NB4 (cell line): ENCODE results near the gene UBXN6.

Experiments
- DNase-seq: peaks from one replicate; pipeline ENCODE4 v3.0.0; 2010; ENCODE audit warnings: low read depth
- H3K4me3 ChIP-seq: one replicate; pipeline ENCODE4 v1.5.1; 2011; ENCODE audit warnings: mild to moderate bottlenecking, low read depth, low read length, moderate library complexity
- MYC ChIP-seq: IDR thresholded peaks from 2 replicates; pipeline ENCODE4 v1.6.1; 2011; ENCODE audit warnings: low read depth, low read length
- POLR2A ChIP-seq: IDR thresholded peaks from 2 replicates; pipeline ENCODE4 v1.6.1; 2011; ENCODE audit warnings: mild to moderate bottlenecking; ENCODE audit not compliant: insufficient read length; ENCODE audit errors: extremely low read depth
- TF ChIP-seq, protein P1 (sequence below): IDR thresholded peaks from one replicate; pipeline ENCODE4 v1.5.1; 2012; ENCODE audit warnings: low read depth, low read length
- TF ChIP-seq, protein P2 (sequence below): IDR thresholded peaks from 2 replicates; pipeline ENCODE4 v1.6.1; 2011; ENCODE audit warnings: low read depth, low read length

UBXN6 gene, protein sequence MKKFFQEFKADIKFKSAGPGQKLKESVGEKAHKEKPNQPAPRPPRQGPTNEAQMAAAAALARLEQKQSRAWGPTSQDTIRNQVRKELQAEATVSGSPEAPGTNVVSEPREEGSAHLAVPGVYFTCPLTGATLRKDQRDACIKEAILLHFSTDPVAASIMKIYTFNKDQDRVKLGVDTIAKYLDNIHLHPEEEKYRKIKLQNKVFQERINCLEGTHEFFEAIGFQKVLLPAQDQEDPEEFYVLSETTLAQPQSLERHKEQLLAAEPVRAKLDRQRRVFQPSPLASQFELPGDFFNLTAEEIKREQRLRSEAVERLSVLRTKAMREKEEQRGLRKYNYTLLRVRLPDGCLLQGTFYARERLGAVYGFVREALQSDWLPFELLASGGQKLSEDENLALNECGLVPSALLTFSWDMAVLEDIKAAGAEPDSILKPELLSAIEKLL

DNA sequence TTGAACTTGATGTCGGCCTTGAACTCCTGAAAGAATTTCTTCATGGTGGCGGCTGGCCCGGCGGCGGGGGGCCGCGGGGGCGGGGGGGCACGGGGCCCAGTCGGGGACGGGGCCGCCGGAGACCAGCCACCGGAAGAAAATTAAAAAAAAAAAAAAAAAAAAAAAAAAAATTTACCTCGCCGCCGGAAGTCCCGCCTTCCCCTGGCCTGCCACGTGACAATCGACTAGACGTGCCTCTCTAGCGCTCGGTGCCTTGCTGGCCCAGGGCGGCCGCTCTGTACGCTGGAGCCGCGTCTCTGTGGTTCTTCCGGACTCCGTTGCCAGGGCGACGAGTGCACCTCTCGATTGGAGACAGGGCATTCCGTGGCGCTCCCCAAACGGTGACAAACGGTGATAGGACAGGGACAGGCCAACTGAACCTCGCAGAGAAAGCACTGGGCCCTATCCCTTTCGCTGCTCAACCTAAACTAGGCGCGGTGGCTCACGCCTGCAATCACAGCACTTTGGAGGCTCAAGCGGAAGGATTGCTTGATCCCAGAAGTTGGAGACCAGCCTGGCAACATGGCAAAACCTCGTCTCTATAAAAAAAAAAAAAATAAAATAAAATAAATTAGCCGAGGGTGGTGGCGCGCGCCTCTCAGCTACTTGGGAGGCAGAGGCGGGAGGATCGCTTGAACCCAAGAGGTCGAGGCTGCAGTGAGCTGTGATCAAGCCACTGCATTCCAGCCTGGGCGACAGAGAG, at the start of gene UBXN6:
Gene UBXN6 (minus strand): TSS at position 141 of the 742 bp plus-strand sequence. CDS start 97 bp downstream, at position 44.
- H3K4me3 ChIP-seq = peak within 1 kb of the TSS; percentile 69
- TF ChIP-seq, protein P1, sequence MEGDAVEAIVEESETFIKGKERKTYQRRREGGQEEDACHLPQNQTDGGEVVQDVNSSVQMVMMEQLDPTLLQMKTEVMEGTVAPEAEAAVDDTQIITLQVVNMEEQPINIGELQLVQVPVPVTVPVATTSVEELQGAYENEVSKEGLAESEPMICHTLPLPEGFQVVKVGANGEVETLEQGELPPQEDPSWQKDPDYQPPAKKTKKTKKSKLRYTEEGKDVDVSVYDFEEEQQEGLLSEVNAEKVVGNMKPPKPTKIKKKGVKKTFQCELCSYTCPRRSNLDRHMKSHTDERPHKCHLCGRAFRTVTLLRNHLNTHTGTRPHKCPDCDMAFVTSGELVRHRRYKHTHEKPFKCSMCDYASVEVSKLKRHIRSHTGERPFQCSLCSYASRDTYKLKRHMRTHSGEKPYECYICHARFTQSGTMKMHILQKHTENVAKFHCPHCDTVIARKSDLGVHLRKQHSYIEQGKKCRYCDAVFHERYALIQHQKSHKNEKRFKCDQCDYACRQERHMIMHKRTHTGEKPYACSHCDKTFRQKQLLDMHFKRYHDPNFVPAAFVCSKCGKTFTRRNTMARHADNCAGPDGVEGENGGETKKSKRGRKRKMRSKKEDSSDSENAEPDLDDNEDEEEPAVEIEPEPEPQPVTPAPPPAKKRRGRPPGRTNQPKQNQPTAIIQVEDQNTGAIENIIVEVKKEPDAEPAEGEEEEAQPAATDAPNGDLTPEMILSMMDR = no peak
- TF ChIP-seq, protein P2, sequence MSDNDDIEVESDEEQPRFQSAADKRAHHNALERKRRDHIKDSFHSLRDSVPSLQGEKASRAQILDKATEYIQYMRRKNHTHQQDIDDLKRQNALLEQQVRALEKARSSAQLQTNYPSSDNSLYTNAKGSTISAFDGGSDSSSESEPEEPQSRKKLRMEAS = peak; percentile 87
- peak; percentile 65 for TF ChIP-seq MYC
- DNase-seq = peak; percentile 95

DNA sequence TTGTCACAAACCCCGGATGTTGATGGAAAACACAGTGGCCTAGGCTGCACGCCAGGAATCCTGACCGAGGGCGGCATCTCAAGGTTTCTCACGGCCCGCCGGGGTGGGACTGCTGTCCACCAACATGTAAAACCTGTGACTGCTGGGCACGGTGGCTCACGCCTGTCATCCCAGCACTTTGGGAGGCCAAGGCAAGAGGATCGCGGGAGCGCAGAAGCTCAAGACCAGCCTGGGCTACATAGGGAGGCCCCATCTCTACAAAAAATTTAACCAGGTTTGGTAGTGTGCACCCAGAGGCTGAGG, 49.5 kb upstream of the UBXN6 start:
- TF ChIP-seq, protein P1 = no peak
- TF ChIP-seq MYC (no peak), POLR2A (no peak)
- TF ChIP-seq, protein P2 = no peak
- H3K4me3 ChIP-seq = no peak overlapping the region
- no peak for DNase-seq

DNA sequence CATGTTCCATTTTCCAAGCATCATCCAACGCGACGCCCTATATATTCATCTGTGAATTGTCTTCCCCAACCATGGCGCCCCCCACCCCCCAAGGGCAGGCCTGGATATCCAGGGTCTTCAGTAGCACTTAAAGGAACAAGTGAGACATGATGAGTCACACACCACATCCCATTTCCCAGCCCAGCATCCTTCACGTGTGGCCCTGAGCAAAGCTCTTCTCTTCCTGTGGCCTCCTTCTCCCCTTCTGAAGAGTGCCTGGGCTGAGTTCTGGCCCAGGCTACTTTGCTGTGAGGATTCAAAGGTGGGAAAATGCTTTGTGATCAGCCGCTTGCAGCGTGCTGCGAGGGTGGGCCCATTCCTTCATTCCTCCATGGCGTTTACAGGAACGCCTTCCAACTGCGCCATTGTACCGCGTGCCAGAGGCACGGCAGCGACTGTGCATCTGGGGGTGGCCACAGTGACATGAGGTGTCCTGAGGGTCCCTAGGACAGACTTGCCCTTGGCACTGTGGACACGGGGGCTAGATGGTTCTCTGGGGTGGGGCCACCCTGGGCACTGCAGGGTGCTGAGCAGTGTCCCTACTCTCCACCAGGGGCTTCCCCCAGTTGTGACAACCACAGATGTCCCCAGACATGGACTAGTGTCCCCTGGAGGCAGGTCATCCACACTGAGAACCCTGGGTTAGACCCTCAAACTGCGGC, 49.0 kb upstream of the UBXN6 start:
- TF ChIP-seq, protein P2 = no peak
- TF ChIP-seq POLR2A (no peak), MYC (no peak)
- TF ChIP-seq, protein P1 = no peak
- peak; percentile 73 for DNase-seq

DNA sequence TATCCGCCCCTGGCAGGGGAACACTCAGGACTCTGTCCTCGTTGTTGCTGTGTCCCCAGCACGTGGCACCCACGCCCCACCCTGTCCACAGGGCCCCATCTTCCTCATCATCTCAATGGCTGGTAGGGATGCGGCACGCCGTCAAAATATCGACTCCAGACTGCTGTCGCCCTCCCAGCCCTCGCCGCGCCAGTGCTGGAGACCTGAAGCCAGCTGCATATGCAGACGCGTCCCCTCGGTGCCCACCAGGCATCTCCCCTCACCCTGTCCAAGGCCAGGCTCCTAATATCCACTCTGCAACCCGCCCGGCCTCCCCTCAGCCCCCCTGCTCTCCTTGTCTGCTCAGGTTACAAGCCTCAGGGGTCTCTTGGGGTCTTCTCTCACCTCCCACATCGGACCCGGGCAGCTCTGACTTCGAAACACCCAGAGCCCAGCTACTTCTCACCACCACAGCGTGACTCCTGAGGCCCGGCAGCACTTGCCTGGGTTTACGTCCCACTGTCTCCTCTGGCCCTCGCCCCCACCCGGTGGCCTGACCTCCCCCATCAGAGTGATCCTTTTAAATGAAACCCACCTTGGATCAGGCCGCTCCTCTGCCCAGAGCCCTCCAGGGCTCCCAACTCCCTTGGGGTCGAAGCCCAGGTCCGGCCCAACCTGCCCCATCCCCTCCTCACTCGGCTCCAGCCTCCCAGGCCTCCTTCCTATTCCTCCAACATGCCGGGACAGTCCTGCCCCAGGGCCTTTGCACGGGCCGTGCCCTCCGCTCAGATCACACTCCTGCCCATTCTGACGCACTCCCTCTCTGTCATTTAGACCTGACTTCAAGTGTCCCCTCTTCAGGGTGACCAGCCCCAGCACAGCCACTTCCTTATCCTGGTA, 48.2 kb upstream of the UBXN6 start:
- no peak for TF ChIP-seq MYC
- TF ChIP-seq, protein P1 = no peak
- TF ChIP-seq POLR2A = no peak
- TF ChIP-seq, protein P2 = no peak
- no peak overlapping the region for H3K4me3 ChIP-seq
- no peak for DNase-seq

More for the DNA sequence above, 49.0 kb upstream of the UBXN6 start:
- H3K4me3 ChIP-seq = no peak overlapping the region

DNA sequence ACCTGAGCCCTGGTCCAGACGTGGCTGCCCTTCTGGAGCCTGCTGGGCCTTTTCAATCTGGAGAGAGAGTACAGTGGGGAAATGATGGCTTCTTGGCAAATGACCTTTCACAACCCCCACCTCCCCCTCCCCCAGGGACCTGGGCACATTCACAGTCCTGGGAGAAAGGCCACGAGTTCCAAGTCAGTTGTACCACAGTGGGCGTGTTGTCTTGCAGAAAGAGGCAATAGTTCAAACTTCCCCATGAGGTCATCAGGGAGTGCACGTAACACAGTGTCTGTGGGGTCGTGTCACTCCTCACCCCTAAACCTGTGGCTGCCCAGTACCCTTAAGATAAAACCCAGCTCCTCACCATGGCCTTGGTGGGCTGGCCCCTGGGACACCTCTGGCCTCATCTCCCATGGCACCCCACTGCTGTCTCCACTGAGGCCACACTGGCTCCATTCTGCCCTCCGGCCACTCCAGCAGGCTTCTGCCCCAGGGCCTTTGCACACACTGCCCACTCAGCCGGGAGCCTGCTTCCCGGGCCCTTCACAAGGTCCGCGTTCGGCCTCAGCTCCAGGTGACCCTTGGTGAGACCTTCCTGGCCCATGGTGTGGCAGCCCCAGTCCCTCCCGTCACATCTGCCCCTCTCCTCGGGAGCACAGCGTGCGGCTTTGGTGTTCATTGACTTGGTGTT, 47.4 kb upstream of the UBXN6 start:
- TF ChIP-seq POLR2A = no peak
- TF ChIP-seq, protein P1 = no peak
- no peak for TF ChIP-seq MYC
- TF ChIP-seq, protein P2 = no peak
- no peak overlapping the region for H3K4me3 ChIP-seq
- DNase-seq = peak; percentile 48
